RWPE1 (cell line): ENCODE results near the gene OR2M4.

Source experiments
- CTCF ChIA-PET: fragments of 350-600 bp; sonication (Branson Sonifier 250); formaldehyde crosslinking; extraction: SDS; loops from one replicate; lab custom pipeline; 2021; lab: Yijun Ruan, JAX
- POLR2A ChIA-PET: fragments of 400-600 bp; formaldehyde crosslinking; extraction: SDS; loops from one replicate; lab custom pipeline; 2020; ENCODE audit warnings: antibody characterized with exemption; ENCODE audit not compliant: low non-redundant PET; lab: Yijun Ruan, JAX
- DNase-seq: peaks from one replicate; pipeline ENCODE4 v3.0.0; 2012; ENCODE audit warnings: low spot score
- H3K27ac ChIP-seq: fragments of 450-650 bp; 2 replicates; pipeline ENCODE4 v1.5.1; 2017
- TF ChIP-seq, protein P1 (sequence below): fragments of 450-650 bp; conservative IDR thresholded peaks from 2 replicates; pipeline ENCODE4 v1.5.1; 2017; ENCODE audit warnings: low read depth, mild to moderate bottlenecking

Gene OR2M4

DNA sequence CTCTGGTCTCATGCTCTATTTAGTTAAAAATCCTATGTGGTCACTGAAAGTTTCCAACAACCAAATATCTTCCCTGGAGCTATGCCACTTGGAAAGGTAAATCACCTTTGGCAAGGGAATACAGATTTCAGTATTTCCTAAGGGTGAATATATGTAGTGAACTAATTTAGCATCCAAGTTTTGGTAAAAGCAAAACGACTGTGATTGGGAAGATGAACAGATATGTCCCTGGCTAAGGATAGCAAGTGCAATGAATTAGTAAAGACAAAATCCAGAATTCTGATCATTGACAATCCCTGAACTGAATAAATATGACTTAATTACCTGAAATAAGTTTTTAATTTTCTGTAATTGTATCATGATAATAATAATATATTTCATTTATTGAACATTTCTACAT is 46.7 kb downstream of the OR2M4 start, which contains the start of gene OR2T33:
Gene OR2T33, minus strand, starts transcription at position 101 of the 400 bp plus-strand sequence. CDS start 4,162 bp downstream, outside the sequence.
- H3K27ac ChIP-seq: no peak within 1 kb of the TSS
- CTCF ChIA-PET: no interaction called here
- DNase-seq: no peak
- POLR2A ChIA-PET: no interaction called here
- TF ChIP-seq, protein P1, sequence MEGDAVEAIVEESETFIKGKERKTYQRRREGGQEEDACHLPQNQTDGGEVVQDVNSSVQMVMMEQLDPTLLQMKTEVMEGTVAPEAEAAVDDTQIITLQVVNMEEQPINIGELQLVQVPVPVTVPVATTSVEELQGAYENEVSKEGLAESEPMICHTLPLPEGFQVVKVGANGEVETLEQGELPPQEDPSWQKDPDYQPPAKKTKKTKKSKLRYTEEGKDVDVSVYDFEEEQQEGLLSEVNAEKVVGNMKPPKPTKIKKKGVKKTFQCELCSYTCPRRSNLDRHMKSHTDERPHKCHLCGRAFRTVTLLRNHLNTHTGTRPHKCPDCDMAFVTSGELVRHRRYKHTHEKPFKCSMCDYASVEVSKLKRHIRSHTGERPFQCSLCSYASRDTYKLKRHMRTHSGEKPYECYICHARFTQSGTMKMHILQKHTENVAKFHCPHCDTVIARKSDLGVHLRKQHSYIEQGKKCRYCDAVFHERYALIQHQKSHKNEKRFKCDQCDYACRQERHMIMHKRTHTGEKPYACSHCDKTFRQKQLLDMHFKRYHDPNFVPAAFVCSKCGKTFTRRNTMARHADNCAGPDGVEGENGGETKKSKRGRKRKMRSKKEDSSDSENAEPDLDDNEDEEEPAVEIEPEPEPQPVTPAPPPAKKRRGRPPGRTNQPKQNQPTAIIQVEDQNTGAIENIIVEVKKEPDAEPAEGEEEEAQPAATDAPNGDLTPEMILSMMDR: no peak

DNA sequence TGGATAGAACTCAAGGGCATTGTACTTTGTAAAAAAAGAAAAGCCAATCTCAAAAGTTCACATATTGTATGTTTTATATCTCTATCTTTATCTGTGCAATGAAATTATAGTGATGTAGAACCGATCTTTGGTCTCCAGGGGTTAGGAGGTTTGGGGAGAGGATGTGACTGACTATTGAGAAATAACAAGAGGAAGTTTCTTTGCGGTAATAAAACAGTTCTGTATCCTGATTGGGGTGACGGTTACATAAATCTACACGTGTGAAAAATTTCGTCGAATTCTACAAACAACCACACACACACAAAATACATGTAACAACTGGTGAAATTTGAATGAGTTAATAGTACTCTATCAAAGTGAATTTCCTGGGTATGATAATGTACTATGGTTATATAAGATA is 57.2 kb downstream of the OR2M4 start:
- DNase-seq: no peak
- ChIA-PET CTCF (interaction anchor here (0.7 kb wide), 1 partner anchor 9 kb away, joined by 6 read pairs; no protein-coding TSS in a partner anchor), POLR2A (no interaction called here)
- TF ChIP-seq, protein P1: no peak
- H3K27ac ChIP-seq: no peak overlapping the region
